Measurements from ENCODE around the gene CEP68.
"Not testable (repeated sequence)": the region's sequence is repeated elsewhere in the genome, so short reads cannot be mapped to it uniquely, and the experiment has no call there.

Gene CEP68

DNA sequence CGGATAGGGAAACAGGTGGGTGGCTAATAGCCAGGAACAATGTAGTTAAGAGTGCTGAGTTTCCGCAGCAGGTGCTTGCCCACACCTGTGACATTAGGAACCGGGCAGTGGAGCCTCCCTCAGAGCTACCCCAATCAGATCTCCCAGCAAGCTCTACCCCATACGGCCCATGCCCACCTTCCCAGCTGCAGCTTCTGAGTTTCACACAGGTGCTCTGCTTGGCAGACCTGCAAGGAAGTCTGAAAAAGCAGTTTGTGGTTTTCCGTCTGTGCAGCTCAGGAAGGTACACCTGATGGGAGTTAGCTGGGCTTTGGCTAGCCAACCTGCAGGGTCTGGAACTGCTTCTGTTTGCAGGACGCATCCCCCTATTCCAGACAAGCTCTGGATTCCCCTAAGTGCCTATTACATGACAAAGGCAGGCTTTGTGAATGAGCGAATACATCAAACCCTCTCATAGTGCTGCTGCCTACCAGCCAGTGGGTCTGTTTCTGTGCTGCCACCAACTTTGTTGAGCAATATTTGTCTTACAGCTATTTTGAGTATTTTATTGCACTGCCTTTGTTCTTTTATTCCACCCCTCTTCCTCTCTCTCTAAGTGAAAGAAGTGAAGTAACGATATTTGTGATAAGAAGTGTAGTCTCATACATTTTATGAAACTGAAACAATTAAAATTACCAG is 24.7 kb upstream of the CEP68 start:
- no peak for DNase-seq

DNA sequence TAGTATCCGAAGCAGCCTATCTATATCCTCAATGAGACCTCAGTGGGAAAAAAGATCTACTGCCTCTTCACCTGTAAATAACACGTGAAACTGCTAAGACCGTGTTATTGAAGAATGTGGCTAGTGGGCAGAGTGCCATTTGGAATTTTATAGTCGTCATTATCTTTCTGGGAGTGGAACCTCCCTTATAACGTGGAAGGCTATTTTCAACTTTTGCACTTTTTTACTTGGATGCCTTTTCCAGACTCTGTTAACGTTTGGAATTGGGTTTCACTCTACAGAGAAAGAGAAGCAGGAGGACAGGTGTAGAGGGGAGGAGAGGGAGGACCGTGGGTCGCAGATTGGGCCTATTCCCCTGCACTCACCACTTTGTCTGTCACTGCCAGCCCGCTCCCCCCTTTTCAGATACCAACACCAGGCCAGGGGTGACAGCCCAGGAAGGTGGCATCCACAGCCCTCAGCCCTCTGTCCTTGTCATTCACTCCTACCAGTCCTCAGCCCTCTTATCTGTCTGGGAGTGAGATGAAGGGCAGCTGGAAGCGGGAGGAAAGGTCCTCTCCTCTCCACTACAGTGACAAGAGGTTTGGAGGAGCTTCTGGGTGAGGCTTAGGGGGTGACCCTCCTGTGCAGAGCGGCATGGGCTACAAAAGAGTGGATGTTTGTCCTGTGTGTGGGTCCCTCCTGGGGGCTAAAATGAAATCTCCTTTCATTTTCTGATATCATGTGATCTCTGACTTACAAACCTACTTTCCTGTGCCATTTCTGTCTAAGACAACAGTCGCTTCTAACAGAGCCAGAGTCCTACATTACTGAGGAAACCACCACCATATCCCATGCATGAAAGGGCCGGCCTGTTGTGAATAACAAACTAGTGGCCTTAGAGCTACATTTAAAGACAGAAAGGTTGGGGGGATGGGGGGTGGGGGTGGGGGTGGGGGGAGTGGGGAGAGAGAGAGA is 23.9 kb upstream of the CEP68 start:
- DNase-seq: no peak

DNA sequence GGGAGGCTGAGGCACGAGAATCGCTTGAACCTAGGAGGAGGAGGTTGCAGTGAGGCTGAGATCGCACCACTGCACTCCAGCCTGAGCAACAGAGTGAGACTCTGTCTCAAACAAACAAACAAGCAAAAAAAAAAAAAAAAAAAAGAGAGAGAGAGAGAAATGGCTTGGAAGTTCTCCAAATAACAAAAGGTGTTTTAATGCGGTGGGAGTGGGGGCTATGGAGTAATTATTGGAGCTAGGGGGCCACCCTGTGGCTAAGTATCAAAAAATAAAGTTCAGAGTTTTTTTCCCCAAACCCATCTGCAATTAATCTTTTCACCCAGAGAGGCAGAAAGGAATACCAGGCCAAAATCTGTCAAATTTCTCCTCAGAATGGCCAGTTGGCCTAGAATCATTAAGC is 23.0 kb upstream of the CEP68 start:
- no peak for DNase-seq

DNA sequence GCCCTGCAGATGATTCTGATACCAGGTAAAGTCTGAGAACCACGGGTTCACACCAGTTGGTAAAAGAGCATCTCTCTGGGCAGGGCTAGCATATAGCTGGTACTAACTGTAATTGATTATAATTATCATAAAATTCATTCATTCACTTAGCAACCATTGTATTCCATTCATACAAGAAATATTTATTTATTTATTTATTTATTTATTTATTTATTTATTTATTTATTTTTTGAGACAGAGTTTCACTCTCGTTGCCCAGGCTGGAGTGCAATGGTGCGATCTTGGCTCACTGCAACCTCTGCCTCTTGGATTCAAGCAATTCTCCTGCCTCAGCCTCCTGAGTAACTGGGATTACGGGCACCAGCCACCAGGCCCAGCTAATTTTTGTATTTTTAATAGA is 22.5 kb upstream of the CEP68 start:
- DNase-seq: not testable (repeated sequence)

DNA sequence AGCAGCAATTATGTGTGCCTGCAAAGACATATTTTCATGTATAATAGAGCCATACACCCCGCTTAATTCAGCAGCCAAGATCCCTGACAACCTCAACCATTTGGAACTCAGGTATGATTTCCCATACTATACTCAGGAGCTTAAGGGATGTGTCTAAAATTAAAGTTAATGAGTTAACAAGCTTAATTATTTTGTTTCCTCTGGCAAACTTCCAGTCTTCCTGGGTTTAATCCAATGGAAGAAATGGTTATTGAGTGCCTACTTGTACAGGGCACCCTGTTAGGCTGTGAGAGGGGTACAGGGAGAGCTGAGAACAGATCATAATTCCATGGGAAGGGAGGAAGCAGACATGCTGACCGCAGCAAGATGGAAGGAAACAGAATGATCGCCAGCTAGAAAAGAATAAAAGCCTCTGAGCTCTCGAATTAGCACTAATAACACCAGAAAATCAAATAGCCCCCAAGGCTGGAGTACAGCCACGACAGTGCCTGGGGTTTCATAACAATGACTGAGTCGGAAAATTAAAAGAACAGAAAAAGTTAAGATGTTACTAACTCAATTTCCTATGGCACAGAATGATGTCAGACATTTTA is 20.8 kb upstream of the CEP68 start:
- DNase-seq: no peak

DNA sequence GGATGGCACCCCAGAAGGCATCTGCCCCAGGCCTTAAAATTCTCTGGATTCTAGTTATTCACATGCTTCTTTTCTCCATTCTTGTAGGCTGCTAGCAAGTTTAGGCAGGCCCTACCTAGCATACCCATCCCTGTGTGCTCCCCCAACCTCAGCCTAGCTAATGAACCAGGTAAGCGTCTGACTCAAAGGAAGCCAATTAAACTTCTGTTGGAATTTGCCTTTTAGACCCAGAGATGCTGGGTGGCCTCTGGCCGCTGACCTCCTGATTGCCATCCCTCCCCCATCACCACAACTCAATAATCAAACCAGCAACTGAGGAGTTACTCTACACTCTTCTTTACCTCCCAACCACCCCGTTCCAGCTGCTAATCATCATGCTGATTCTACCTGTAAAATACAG is 19.0 kb upstream of the CEP68 start:
- DNase-seq: no peak

DNA sequence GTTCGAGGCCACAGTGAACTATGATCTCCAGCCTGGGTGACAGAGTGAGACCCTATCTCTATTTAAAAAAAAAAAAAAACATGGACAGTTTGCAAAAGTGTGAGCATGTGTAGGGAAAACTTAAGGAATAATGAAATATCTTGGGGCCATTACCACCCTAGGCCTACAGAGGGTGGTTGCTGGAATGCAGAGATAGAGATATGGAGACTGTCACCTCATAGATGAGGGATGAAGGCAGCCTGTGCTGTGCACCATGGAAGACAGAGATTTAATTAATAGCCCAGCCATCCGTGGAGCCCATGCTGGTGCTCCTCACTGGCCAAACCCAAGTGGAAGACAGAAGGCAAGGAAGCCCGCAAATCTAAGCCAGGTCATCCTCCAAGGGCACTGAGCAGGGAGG is 16.6 kb upstream of the CEP68 start:
- DNase-seq: no peak

DNA sequence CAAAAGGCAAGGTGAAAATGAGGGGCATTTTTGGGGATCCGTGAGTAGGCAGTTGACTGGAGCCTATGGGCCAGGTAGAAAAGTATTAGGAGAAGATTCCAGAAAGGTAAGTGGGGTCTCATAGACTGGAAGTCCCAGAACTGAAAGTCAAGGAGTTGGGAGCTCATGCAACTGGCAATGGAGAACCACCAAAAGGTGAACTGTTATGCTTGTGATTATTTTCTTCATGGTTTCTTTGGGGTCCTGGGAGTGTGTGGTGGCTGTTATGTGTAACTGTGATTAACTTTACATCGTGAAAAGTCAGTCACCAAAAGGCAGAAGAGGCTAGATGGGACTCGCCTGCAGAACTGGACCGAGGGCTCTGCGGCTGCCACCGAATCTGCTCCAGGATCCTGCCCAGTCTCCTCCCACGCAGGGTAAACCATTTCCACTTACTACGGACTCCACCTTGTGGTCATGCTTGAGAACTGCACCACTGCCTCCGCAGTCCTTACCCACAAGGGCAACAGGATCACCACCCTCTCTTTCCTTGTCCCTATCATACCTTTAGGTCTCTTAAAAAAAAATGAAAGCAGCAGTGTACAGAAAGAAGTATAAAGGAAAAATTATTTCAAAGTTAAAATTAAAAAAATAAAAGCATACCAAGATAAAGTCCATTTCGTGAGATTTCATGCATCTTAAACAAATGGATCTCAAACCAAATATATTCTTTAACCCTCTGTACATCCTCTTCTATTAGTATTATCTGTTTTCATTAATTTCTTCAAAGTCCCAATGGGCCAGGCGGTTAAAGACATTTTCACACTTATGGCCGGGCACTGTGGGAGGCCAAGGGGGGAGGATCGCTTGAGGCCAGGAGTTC is 15.6 kb upstream of the CEP68 start:
- DNase-seq: peak; percentile 49

DNA sequence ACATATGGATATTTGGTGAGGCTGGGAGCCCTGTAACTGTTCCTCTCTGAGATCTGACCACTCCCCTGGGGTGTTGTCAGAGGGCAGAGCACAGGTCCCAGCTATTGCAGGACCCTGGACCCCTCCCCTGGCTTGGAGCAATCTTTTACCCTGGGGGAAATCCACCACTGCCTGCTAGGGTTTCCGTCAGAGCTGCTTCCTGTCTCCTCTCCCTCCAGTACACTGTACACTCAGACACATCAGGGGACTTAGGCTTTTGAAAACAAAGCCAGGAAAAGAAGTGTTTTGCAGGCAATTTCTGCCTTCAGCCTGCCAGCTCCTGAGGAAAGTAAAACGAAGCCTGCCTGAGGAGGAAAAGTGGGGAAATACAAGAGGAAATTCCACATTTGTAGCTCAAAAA is 13.2 kb upstream of the CEP68 start:
- DNase-seq: no peak

DNA sequence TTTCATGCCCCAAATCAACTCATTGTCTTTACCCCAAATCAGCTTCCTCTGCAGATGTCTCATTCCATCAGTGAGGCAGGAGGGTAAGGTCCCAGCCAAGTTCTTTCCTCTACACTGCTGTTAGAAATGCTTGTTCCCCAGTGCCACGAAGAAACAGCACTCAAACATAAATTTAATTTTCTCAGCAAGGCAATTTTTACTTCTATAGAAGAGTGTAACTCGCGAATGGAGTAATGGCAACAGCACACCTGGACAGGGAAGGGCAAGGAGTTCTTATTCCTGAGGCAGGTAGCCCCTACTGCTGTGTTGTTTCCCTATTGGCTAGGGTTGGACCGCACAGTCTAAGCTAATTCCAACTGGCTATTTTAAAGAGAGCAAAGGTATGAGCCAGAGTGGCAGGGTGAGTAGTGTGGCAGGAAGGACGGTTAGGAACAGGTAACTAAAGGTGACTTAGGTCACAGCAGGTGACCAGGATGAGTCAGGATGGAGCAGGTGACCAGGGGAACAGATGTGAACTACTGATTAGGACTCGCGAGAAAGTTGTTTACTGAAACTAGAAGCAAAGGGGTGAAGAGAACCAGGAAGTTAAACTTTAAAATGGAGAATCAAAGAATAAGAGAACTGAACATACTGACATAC is 12.0 kb upstream of the CEP68 start:
- no peak for DNase-seq

DNA sequence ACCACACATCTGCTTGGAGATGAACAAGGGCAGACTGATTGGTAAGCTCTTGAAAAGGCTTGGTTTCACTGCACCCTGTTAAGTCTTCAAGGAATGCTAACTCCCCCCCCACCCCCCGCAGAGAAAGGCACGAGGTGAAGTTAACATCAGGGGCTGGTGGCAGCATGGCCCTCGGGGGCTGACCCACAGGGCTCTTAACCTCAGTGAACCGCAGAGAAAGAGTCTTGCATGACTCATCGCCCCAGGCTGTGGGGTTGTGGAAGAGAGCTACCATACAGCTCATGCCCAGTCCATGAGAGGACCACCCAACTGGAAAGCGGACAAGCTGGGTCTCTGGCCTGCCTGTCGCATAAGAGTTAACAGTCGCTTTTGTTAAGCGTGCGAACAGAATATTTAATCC is 10.6 kb upstream of the CEP68 start:
- DNase-seq: no peak

DNA sequence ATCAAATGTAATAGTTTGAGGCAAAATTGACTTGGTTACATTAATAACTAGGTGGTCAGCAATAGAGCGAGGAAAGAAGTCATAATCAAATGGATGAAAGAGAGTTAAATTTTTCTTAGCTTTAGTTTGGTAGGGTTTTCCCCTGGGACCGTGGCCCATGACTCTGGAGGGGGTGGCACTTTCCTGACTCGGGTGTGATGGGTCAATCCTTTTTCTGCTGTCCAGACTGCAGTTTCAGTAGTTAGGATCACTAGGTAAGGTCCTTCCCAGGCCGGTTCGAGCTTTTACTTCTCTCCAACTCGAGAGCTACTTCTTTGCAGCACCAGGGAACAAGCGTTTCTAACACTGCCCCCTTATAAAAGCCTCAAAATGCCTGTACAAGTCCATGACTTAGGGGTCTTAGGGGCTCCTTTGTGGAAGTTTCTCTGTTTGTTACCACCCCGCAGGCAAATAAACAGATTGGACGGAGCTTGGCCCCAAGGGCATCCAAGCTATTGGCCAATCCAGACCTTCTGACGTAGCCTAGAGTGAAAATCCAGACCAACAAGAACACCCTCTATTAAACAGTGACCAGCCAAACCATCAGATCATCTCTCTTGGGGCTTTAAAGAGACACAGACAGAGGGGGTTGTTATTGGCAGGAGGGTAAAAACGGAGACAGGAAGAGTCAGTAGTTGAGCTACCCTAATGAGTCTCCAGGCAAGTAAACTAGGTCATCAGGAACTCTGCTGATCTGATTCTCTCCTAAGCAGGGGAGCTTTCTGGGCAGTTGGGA is 9.4 kb upstream of the CEP68 start:
- DNase-seq: no peak

DNA sequence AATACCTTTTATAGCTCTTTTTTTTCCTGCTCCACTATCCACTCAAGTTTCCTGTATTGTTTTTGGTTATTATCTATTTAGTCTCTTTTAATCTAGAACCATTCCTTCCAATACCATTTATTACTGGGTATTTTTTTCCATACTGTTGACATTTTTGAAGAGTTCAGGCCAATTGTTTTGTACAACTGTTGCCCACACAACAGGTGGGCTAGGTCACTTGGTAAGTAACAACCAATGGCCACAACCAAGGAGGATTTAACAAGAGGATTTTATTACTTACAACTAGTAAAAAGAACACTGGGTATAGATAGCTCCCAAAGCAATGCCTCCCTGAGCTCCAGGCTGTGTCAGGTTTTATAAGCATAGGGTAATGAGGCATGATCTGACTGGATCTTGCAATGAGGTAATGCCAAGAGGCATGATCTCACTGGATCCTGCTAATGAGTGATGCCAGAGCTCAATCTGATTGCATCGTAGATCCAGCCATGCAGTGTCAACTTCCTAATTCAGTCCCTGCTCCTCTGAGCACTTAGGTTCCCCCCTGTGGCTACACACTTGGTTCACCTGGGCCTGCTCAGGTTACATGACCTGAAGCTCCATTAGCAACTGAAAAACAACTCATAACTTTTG is 7.1 kb upstream of the CEP68 start:
- no peak for DNase-seq

DNA sequence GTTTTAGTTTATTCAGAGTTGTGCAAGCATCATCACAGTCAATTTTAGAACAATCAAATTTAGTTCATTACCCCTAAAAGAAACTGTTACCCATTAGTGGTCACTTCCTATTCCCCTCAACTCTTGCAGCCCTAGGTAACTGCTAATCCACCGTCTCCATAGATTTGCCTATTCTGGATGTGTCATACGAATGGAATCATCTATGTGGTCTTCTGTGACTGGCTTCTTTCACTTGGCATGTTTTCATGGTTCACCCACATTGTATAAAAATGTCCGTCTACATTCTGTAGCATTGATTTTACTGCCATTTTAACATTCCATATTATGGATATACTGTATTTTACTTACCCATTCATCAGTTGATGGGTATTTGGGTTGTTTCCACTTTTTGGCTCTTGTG is 5.3 kb upstream of the CEP68 start:
- DNase-seq: no peak

DNA sequence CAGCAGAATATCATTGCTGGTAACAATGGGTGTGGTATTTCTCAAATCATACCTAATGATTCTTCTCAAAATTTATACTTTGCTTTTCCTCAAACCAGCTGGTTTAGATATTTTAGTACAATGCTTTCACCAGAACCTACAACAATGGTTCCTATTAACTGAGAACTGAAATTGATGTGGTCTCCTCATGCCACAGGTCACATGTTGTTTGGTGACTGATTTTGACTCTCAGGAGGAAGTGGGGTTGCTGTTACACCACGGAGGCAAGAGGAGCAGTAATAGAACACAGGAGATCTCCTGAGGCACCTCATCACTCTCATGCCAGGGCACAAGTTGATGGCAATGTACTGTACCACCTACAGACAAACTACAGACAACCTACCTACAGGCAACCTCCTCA is 3.0 kb upstream of the CEP68 start:
- DNase-seq: no peak

DNA sequence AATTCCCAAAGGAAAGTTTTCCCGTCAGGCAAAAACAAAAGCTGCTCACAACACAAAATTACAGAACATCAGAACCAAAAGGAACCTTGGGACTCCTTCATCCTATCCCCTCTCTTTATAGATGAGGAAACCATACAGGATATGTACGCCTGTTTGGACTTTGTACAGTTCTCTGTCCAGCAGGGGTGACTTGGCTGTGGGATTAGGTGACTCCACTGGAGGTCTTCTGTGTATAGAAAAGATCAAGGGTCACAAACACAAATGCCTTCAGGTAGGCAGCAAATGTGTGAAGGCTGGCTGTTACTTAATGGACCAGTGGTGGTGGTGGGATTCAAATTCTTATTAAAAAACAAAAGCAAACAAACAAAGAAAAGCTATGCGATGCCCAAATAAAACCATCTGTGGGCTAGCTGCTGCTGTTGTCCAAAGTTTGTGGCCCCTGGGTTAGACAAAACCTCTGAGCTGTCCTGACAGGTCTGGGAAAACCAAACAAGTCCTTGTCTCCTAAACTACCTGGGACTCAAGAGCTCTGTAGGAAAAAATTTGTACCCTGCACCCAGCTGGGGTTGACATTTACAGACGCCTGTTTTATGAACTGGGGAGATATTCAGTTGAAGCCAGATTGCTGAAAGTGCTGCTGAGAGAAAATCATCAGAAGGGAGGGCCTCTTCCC is 1.3 kb upstream of the CEP68 start:
- no peak for DNase-seq

DNA sequence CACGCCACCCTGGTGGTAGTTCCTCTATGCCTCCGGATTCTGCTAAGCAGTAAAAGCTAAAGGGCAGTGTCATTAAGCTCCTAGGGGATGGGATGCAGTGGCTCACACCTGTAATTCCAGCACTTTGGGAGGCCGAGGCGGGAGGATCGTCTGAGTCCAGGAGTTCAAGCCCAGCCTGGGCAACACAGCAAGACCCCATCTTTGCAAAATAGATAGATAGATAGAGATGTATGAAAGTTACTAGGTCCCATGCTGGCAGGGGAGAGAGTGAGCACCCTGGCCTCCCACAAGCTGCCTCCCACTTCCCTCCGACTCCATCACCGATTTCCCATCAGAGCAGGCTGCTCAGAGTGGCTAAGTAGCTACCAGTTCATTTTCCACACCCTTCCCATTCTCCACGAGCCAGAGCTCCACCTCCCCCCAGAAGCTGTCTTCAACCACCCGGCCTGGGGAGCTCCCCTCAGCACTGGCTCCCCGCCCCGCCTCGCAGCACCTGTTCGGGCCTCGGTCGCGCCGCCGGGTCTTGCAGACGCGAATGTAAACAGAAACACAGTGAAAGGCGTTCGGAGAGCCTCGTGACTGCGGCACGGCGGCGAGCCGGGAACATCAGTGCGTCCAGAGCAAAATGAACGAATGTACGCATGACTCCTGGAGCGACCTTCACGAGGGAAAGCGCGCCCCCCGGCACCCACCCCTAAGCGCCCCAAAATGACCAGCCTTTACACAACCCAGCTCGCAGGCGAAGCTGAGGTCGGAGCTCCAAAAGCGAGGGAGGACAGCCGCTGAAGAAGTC is 598 bp upstream of the CEP68 start:
- DNase-seq: no peak

DNA sequence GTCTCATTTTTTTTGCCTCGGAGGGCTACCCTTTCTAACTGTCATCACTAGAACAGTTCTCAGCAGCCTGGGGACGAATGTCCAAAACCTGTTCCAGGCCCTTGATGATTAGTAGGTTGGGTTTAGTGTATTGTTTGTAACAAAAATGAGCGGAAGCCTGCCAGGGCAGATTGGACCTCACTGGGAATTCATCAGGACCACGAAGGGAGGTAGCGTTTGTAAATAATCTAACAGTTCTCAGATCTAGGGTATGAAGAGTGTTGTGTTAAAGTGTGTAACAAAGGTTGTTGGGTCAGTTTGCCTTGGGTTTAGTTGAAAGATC is 799 bp downstream of the CEP68 start:
- no peak for DNase-seq

DNA sequence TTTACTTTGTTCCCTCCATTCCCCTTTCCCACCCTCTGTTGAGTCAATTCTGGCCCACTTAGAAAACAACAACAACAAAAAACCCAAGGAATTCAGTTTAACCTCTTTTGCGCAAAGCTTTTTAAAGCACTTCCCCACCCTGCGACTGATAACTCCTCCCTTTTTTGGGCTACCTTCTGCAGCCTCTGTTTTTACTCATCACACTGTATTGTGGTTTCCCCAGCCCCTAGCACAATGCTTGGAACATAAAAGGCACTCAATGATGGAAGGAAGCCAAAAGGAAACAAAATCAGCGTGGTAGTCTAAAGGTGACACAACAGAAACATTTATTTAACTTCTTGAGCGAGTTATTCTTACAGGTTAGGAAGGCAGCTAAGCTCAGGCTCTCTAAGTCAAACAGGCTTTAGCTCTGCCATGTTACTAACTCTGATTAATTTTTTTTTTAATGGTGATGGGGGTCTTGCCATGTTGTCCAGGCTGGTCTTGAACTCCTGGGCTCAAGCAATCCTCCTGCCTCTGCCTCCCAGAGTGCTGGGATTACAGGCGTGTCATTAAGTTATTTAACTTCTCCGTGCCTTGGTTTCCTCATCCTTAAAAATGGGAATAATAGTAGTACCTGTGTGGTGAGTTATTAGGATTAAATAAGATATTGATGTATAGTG is 1.3 kb downstream of the CEP68 start:
- DNase-seq: no peak
